Muscle layer of colon (tissue), 2 donors: ENCODE measurements around the gene KCNMA1.
A peak's percentile ranks its signal among the peaks of the same experiment; 100 is the strongest.

ENCODE experiments used
- H3K27ac ChIP-seq: one replicate; pipeline ENCODE4 v1.7.0; 2013; ENCODE audit warnings: low read depth, mild to moderate bottlenecking, low read length, moderate library complexity
- H3K27me3 ChIP-seq, 2 donors: one replicate each; pipeline ENCODE4 v1.7.0; 2013; ENCODE audit warnings: low read length in 2 of 2, mild to moderate bottlenecking in 2 of 2; ENCODE audit not compliant: insufficient read depth in 2 of 2, control insufficient read depth in 1 of 2
- H3K36me3 ChIP-seq: one replicate; pipeline ENCODE4 v1.7.0; 2013; ENCODE audit warnings: mild to moderate bottlenecking, low read length; ENCODE audit not compliant: insufficient read depth
- H3K4me1 ChIP-seq: one replicate; pipeline ENCODE4 v1.7.0; 2013; ENCODE audit warnings: mild to moderate bottlenecking, low read length; ENCODE audit not compliant: insufficient read depth
- H3K4me3 ChIP-seq, 2 donors: one replicate each; pipeline ENCODE4 v1.7.0; 2013; ENCODE audit warnings: low read length in 2 of 2, low read depth in 1 of 2, mild to moderate bottlenecking in 1 of 2, moderate library complexity in 1 of 2
- H3K9ac ChIP-seq: one replicate; pipeline ENCODE4 v1.7.0; 2013; ENCODE audit warnings: low read length
- H3K9me3 ChIP-seq: one replicate; pipeline ENCODE4 v1.7.0; 2013; ENCODE audit warnings: mild to moderate bottlenecking, low read length
- donor health status: abdominal sarcoma.
- donor health status: Adenocarcinoma of cecum.

Gene KCNMA1

GRCh38 chr10:76878514-76878913, 759.1 kb downstream of the KCNMA1 start:
- H3K36me3 ChIP-seq: no peaks in the 10 kb centered on the region
- H3K9me3 ChIP-seq: no peaks in the 10 kb centered on the region
- H3K4me1 ChIP-seq: peaks cover 15% of the 10 kb centered on the region
- H3K27ac ChIP-seq: no peak overlapping the region
- H3K4me3 ChIP-seq: no peak overlapping the region
- H3K27me3 ChIP-seq: no peaks in the 10 kb centered on the region
- no peak overlapping the region for H3K9ac ChIP-seq

- H3K4me3 ChIP-seq: no peak overlapping the region
- H3K9me3 ChIP-seq: no peaks in the 10 kb centered on the region
- H3K4me1 ChIP-seq: peaks cover 5% of the 10 kb centered on the region
- H3K36me3 ChIP-seq: no peaks in the 10 kb centered on the region
- H3K9ac ChIP-seq: no peak overlapping the region
- no peak overlapping the region for H3K27ac ChIP-seq
- no peaks in the 10 kb centered on the region for H3K27me3 ChIP-seq
Measured at GRCh38 chr10:76874896-76875295, 762.7 kb downstream of the KCNMA1 start.

GRCh38 chr10:76874176-76874575, 763.4 kb downstream of the KCNMA1 start:
- Histone ChIP-seq H3K4me1 (no peaks in the 10 kb centered on the region), H3K27me3 (no peaks in the 10 kb centered on the region), H3K9ac (no peak overlapping the region), H3K36me3 (no peaks in the 10 kb centered on the region), H3K9me3 (no peaks in the 10 kb centered on the region), H3K4me3 (no peak overlapping the region), H3K27ac (no peak overlapping the region)

GRCh38 chr10:76871697-76872295, 765.8 kb downstream of the KCNMA1 start:
- Histone ChIP-seq H3K4me3 (no peak overlapping the region), H3K9me3 (no peaks in the 10 kb centered on the region), H3K27ac (no peak overlapping the region), H3K27me3 (no peaks in the 10 kb centered on the region), H3K36me3 (no peaks in the 10 kb centered on the region), H3K9ac (no peak overlapping the region), H3K4me1 (peaks cover 13% of the 10 kb centered on the region)

GRCh38 chr10:76869931-76870330, 767.7 kb downstream of the KCNMA1 start:
- no peak overlapping the region for H3K4me3 ChIP-seq
- no peaks in the 10 kb centered on the region for H3K27me3 ChIP-seq
- no peak overlapping the region for H3K27ac ChIP-seq
- no peak overlapping the region for H3K9ac ChIP-seq
- no peaks in the 10 kb centered on the region for H3K36me3 ChIP-seq
- H3K9me3 ChIP-seq: no peaks in the 10 kb centered on the region
- H3K4me1 ChIP-seq: peaks cover 16% of the 10 kb centered on the region

- Histone ChIP-seq H3K9me3 (no peaks in the 10 kb centered on the region), H3K27ac (peak overlapping the region; percentile 21), H3K4me1 (peaks cover 16% of the 10 kb centered on the region), H3K36me3 (no peaks in the 10 kb centered on the region), H3K27me3 (no peaks in the 10 kb centered on the region), H3K9ac (no peak overlapping the region), H3K4me3 (no peak overlapping the region)
Measured at GRCh38 chr10:76868098-76868977, 769.3 kb downstream of the KCNMA1 start.

- Histone ChIP-seq H3K27me3 (no peaks in the 10 kb centered on the region), H3K36me3 (no peaks in the 10 kb centered on the region), H3K4me3 (no peak overlapping the region), H3K9ac (no peak overlapping the region), H3K4me1 (peaks cover 16% of the 10 kb centered on the region), H3K9me3 (no peaks in the 10 kb centered on the region), H3K27ac (no peak overlapping the region)
Measured at GRCh38 chr10:76866841-76867586, 770.6 kb downstream of the KCNMA1 start.

GRCh38 chr10:76864922-76865321, 772.7 kb downstream of the KCNMA1 start:
- Histone ChIP-seq H3K4me1 (peaks cover 16% of the 10 kb centered on the region), H3K4me3 (no peak overlapping the region), H3K9me3 (no peaks in the 10 kb centered on the region), H3K27me3 (no peaks in the 10 kb centered on the region), H3K36me3 (no peaks in the 10 kb centered on the region), H3K27ac (no peak overlapping the region), H3K9ac (no peak overlapping the region)

GRCh38 chr10:76858721-76859120, 778.9 kb downstream of the KCNMA1 start:
- no peak overlapping the region for H3K4me3 ChIP-seq
- no peaks in the 10 kb centered on the region for H3K27me3 ChIP-seq
- H3K36me3 ChIP-seq: no peaks in the 10 kb centered on the region
- H3K4me1 ChIP-seq: no peaks in the 10 kb centered on the region
- H3K9me3 ChIP-seq: no peaks in the 10 kb centered on the region
- no peak overlapping the region for H3K27ac ChIP-seq
- no peak overlapping the region for H3K9ac ChIP-seq

GRCh38 chr10:76840802-76841201, 796.8 kb downstream of the KCNMA1 start:
- no peaks in the 10 kb centered on the region for H3K9me3 ChIP-seq
- H3K36me3 ChIP-seq: no peaks in the 10 kb centered on the region
- H3K9ac ChIP-seq: no peak overlapping the region
- H3K27me3 ChIP-seq: no peaks in the 10 kb centered on the region
- no peak overlapping the region for H3K27ac ChIP-seq
- H3K4me1 ChIP-seq: no peaks in the 10 kb centered on the region
- H3K4me3 ChIP-seq: no peak overlapping the region

- no peak overlapping the region for H3K9ac ChIP-seq
- no peaks in the 10 kb centered on the region for H3K4me1 ChIP-seq
- H3K9me3 ChIP-seq: no peaks in the 10 kb centered on the region
- H3K36me3 ChIP-seq: no peaks in the 10 kb centered on the region
- H3K4me3 ChIP-seq: no peak overlapping the region
- no peaks in the 10 kb centered on the region for H3K27me3 ChIP-seq
- H3K27ac ChIP-seq: no peak overlapping the region
Measured at GRCh38 chr10:76839276-76839675, 798.3 kb downstream of the KCNMA1 start.
